ENCODE results near the gene DTNB. TPM values are rescaled to one million over a fixed set of nuclear protein-coding genes. Genes with fewer than 3 reads are reported as not detected.

The DTNB gene
- total and polyA plus RNA-seq, 2 donors (not counting 3 experiments of a cell fraction or from before 2014, with no cell fraction given) = 11.5 to 17.0 TPM

GRCh38 chr2:25677877-25678276, 4.5 kb upstream of the DTNB start:
- no TSS peak for BruUV-seq (replicated peaks)
- dilution Hi-C loops (cut with MboI; ENCODE audit: extremely low pct_ligation_motif_present, low sequenced_read_pairs) (no loop called here), intact Hi-C loops (cut with micrococcal nuclease) (no loop called here)
- H3K79me2 ChIP-seq (ENCODE audit: control insufficient read depth, insufficient read depth, low read length) = no peaks in the 10 kb centered on the region
- TF ChIP-seq, protein P1, sequence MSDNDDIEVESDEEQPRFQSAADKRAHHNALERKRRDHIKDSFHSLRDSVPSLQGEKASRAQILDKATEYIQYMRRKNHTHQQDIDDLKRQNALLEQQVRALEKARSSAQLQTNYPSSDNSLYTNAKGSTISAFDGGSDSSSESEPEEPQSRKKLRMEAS (IDR thresholded peaks at IDR 0.05; ENCODE audit: insufficient read depth, insufficient read length) = no peak
- TF ChIP-seq POLR2AphosphoS5 (IDR thresholded peaks at IDR 0.05; ENCODE audit: insufficient read depth, low read depth, low read length) (no peak), FOS (IDR thresholded peaks at IDR 0.05; ENCODE audit: borderline replicate concordance, insufficient read depth, low read length) (no peak), JUN (IDR thresholded peaks at IDR 0.05; ENCODE audit: borderline replicate concordance, insufficient read depth, insufficient read length, low read depth) (no peak), MYC (IDR thresholded peaks at IDR 0.05; ENCODE audit: low read depth, low read length) (no peak), GATA2 (IDR thresholded peaks at IDR 0.05; ENCODE audit: insufficient read depth, insufficient read length, low read depth, low read length) (no peak), EZH2 (IDR thresholded peaks at IDR 0.05; ENCODE audit: borderline replicate concordance, low read depth, low read length, severe bottlenecking) (no peak)
- TF ChIP-seq, protein P2, sequence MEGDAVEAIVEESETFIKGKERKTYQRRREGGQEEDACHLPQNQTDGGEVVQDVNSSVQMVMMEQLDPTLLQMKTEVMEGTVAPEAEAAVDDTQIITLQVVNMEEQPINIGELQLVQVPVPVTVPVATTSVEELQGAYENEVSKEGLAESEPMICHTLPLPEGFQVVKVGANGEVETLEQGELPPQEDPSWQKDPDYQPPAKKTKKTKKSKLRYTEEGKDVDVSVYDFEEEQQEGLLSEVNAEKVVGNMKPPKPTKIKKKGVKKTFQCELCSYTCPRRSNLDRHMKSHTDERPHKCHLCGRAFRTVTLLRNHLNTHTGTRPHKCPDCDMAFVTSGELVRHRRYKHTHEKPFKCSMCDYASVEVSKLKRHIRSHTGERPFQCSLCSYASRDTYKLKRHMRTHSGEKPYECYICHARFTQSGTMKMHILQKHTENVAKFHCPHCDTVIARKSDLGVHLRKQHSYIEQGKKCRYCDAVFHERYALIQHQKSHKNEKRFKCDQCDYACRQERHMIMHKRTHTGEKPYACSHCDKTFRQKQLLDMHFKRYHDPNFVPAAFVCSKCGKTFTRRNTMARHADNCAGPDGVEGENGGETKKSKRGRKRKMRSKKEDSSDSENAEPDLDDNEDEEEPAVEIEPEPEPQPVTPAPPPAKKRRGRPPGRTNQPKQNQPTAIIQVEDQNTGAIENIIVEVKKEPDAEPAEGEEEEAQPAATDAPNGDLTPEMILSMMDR (IDR thresholded peaks at IDR 0.05; ENCODE audit: extremely low read depth in 1 of 2, insufficient read depth in 1 of 2, low read depth in 1 of 2, low read length in 2 of 2) = no peak
- H3K4me2 ChIP-seq (ENCODE audit: insufficient read depth, low read length) = no peak overlapping the region
- ChIA-PET CTCF (no interaction called here), POLR2A (no interaction called here)
- H3K36me3 ChIP-seq (ENCODE audit: control insufficient read depth in 2 of 2, extremely low read depth in 1 of 2, insufficient read depth in 2 of 2, low read length in 2 of 2) = no peaks in the 10 kb centered on the region
- H4K20me1 ChIP-seq (replicated peaks; ENCODE audit: control insufficient read depth, extremely low read depth, insufficient read depth, low read length) = no peaks in the 10 kb centered on the region
- no peak overlapping the region for H3K9ac ChIP-seq (replicated peaks; ENCODE audit: extremely low read depth, insufficient read depth, low read length)
- no peaks in the 10 kb centered on the region for H3K4me1 ChIP-seq (ENCODE audit: control insufficient read depth, extremely low read depth, insufficient read depth, low read length)
- H2AFZ ChIP-seq (ENCODE audit: low read depth, low read length) = no peak overlapping the region
- DNase-seq (ENCODE audit: low read depth, low spot score) = no peak
- H3K4me3 ChIP-seq (replicated peaks in 1 of 3; ENCODE audit: insufficient read depth in 1 of 3, low read depth in 1 of 3, low read length in 3 of 3) = no peak overlapping the region
- peaks cover 0 to 6% of the 10 kb centered on the region in 2 experiments for H3K27me3 ChIP-seq (ENCODE audit: control insufficient read depth in 2 of 2, insufficient read depth in 2 of 2, low read length in 2 of 2)
- no peaks in the 10 kb centered on the region for H3K9me1 ChIP-seq (replicated peaks; ENCODE audit: control insufficient read depth, extremely low read depth, insufficient read depth, low read length)
- no peak for FAIRE-seq
- no peak overlapping the region for H3K27ac ChIP-seq (ENCODE audit: insufficient read depth, low read depth, low read length)
- no peaks in the 10 kb centered on the region for H3K9me3 ChIP-seq (replicated peaks; ENCODE audit: control insufficient read depth, insufficient read depth, low read length)
